Heart left ventricle (tissue), 16 donors: ENCODE data around the gene CABLES2. TPM values are rescaled to one million over a fixed set of nuclear protein-coding genes. Genes with fewer than 3 reads are reported as not detected.

Experiments used
- ATAC-seq, 4 donors: fragments of 200-7000 bp; cut with Tn5 transposase; one replicate each; pipeline ENCODE4 v1.9.1; 2020 to 2022; ENCODE audit warnings: moderate library complexity in 4 of 4, mild to moderate bottlenecking in 3 of 4, moderate number of reproducible peaks in 1 of 4
- DNase-seq, 5 donors: peaks; one replicate each; pipeline ENCODE4 v3.0.0-alpha.2; 2020
- H3K27ac ChIP-seq, 12 donors: fragments of 200-600 bp; sonication (generic) in 4 of 12; one replicate each; pipeline versions ENCODE4 v1.5.0 to v1.8.0; 2016 to 2022; ENCODE audit warnings: mild to moderate bottlenecking in 2 of 12
- H3K27me3 ChIP-seq, 9 donors: fragments of 200-600 bp; sonication (generic) in 2 of 9; one replicate each; pipeline versions ENCODE4 v1.5.1 to v1.8.0; 2016 to 2022; ENCODE audit warnings: mild to moderate bottlenecking in 3 of 9
- H3K36me3 ChIP-seq, 9 donors: fragments of 200-600 bp; sonication (generic) in 2 of 9; one replicate each; pipeline versions ENCODE4 v1.5.0 to v1.8.0; 2018 to 2022; ENCODE audit warnings: mild to moderate bottlenecking in 2 of 9
- H3K4me1 ChIP-seq, 12 donors: fragments of 200-600 bp; sonication (generic) in 4 of 12; one replicate each; pipeline versions ENCODE4 v1.5.0 to v1.8.0; 2016 to 2022; ENCODE audit warnings: mild to moderate bottlenecking in 3 of 12
- H3K4me3 ChIP-seq, 12 donors: fragments of 200-600 bp; sonication (generic) in 4 of 12; one replicate each; pipeline versions ENCODE4 v1.5.0 to v1.8.0; 2017 to 2022; ENCODE audit warnings: mild to moderate bottlenecking in 9 of 12, moderate library complexity in 4 of 12
- H3K9me3 ChIP-seq, 12 donors: fragments of 200-600 bp; sonication (generic) in 4 of 12; one replicate each; pipeline versions ENCODE4 v1.5.0 to v1.8.0; 2016 to 2022; ENCODE audit warnings: mild to moderate bottlenecking in 1 of 12
- CTCF ChIP-seq, 12 donors: fragments of 200-600 bp; sonication (generic) in 4 of 12; IDR thresholded peaks; one replicate each; pipeline versions ENCODE4 v1.5.0 to v1.8.0; 2018 to 2022; ENCODE audit warnings: antibody characterized with exemption in 12 of 12, mild to moderate bottlenecking in 5 of 12
- POLR2A ChIP-seq, 2 donors: fragments of 450-650 bp; IDR thresholded peaks; one replicate each; pipeline ENCODE4 v1.6.1; 2017; ENCODE audit warnings: antibody characterized with exemption in 2 of 2, mild to moderate bottlenecking in 2 of 2, moderate library complexity in 2 of 2
- WGBS, 4 donors: extraction: QIAGEN DNeasy Blood & Tissue Kit in 2 of 4; methylation state at CpG; one replicate each; pipeline versions ENCODE4 v1.1.5 to v1.1.7; 2013 to 2018; 5-methylcytosine and 5-hydroxymethylcytosine counted together
- intact Hi-C, 10 donors: fragments of 100-400 bp; cut with DNase I; formaldehyde crosslinking; loops; one replicate each; pipeline versions ENCODE4 v1.11.1 to v1.14.2; 2022
- polyA plus RNA-seq, 2 donors: library from polyadenylated mRNA; stranded (reverse); fragments of 200-250 nt; gene quantifications; one replicate each; pipeline ENCODE4 v1.2.3, GENCODE V29; 2013
- total RNA-seq, 9 donors: library from RNA; depleted of rRNA in 2 of 9; stranded (reverse); fragments of >200 nt in 2 of 9; fragmentation: NEBNext Ultra II Directional in 3 of 9; extraction: Animal tissue kit (Norgen Biotek cat#: 25700) in 3 of 9; gene quantifications; one replicate each; pipeline versions ENCODE4 v1.1.0 to v1.2.4, GENCODE V29; 2016 to 2023
- donor health status: ischemic (EF 13 %, LVEDD 7.1; RV severe dilation, severe dysfunction).
- donor health status: healthy with polysubstance abuse.
- donor health status: DM: no; HTN: yes; CAD: no.
- donor health status: DM: no; HTN: no; CAD: no.
- donor health status: ischemic (EF 25% LVEDD 6.9; RV normal size, moderate dysfunction).
- donor health status: ischemic (EF 25% LVEDD 5.7; RV mildly dilated, moderate dysfunction).
- donor health status: healthy.
- donor health status: DM: yes; HTN: yes; CAD: no.
- donor health status: ischemic (EF 35%, LVEDD 5.7; RV mildly dilated, moderate dysfunction).
- donor health status: nonischemic (EF 11% LVEDD 7.7; RV severe dilation, severe dysfunction).
- donor health status: DM: yes; HTN: yes; CAD: no.
- donor health status: PGD.
- donor health status: ischemic (EF 29% LVEDD 5.4; RV normal size, mild dysfunction).
- donor health status: nonischemic (EF 23%, LVEDD 6.1; RV moderate dilation, normal function).

Gene CABLES2
- total and polyA plus RNA-seq, 11 donors = 2.9 to 12.0 (median 8.8) TPM

GRCh38 chr20:62362590-62362940 is 44.5 kb downstream of the CABLES2 start:
- TF ChIP-seq POLR2A (IDR thresholded peaks at IDR 0.05) (no peak), CTCF (IDR thresholded peaks at IDR 0.05) (no peak)
- DNase-seq (peak in 2 of 5 donors; percentile 24 to 51), ATAC-seq (no peak)
- Histone ChIP-seq H3K36me3 (peaks cover 0 to 15% (median 0%) of the 10 kb centered on the region in 9 donors), H3K4me3 (no peak overlapping the region), H3K9me3 (no peaks in the 10 kb centered on the region), H3K4me1 (peaks cover 33 to 95% (median 82%) of the 10 kb centered on the region in 12 donors), H3K27ac (peak overlapping the region in 10 of 12 donors; percentile 15 to 97 (median 92)), H3K27me3 (peaks cover 0 to 17% (median 0%) of the 10 kb centered on the region in 9 donors)
- intact Hi-C loops = no loop called here
- WGBS, 4 donors = 62 to 74% (median 67%) methylated on average over 10 to 13 of the region's 13 CpGs

- TF ChIP-seq POLR2A (IDR thresholded peaks at IDR 0.05) (no peak), CTCF (IDR thresholded peaks at IDR 0.05) (no peak)
- ATAC-seq (no peak), DNase-seq (peak; percentile 16 to 67 (median 59))
- H3K9me3 ChIP-seq = no peaks in the 10 kb centered on the region
- WGBS, 4 donors = 68 to 76% (median 70%) methylated on average over 23 to 34 of the region's 34 CpGs
- intact Hi-C loops = no loop called here
- H3K4me1 ChIP-seq = peaks cover 33 to 96% (median 85%) of the 10 kb centered on the region in 12 donors
- peaks cover 0 to 15% (median 0%) of the 10 kb centered on the region in 9 donors for H3K36me3 ChIP-seq
- peak overlapping the region; percentile 37 to 97 (median 90) for H3K27ac ChIP-seq
- H3K27me3 ChIP-seq = peaks cover 0 to 16% (median 0%) of the 10 kb centered on the region in 9 donors
- H3K4me3 ChIP-seq = no peak overlapping the region
These were observed 45.1 kb downstream of the CABLES2 start for GRCh38 chr20:62361799-62362589.

GRCh38 chr20:62360854-62361798 is 46.0 kb downstream of the CABLES2 start:
- H3K27me3 ChIP-seq = peaks cover 0 to 8% (median 0%) of the 10 kb centered on the region in 9 donors
- TF ChIP-seq CTCF (IDR thresholded peaks at IDR 0.05) (no peak), POLR2A (IDR thresholded peaks at IDR 0.05) (no peak)
- peaks cover 33 to 96% (median 90%) of the 10 kb centered on the region in 12 donors for H3K4me1 ChIP-seq
- H3K4me3 ChIP-seq = no peak overlapping the region
- no peak for ATAC-seq
- peaks cover 0 to 15% (median 0%) of the 10 kb centered on the region in 9 donors for H3K36me3 ChIP-seq
- intact Hi-C loops = no loop called here
- 46 to 65% (median 57%) methylated on average over 14 to 25 of the region's 25 CpGs for WGBS, 4 donors
- peak; percentile 25 to 66 (median 33) for DNase-seq
- H3K27ac ChIP-seq = peak overlapping the region; percentile 37 to 97 (median 81)
- H3K9me3 ChIP-seq = no peaks in the 10 kb centered on the region
